Nephron progenitor cell (in vitro differentiated cells): ENCODE measurements around the gene PSMB10.

Experiments
- DNase-seq: peaks from one replicate; pipeline ENCODE4 v3.0.0; 2021
- H3K27ac Mint-ChIP-seq: 2 replicates; pipeline ENCODE4 v1.8.0; 2021; ENCODE audit warnings: mild to moderate bottlenecking, moderate library complexity, mixed read lengths
- H3K27me3 Mint-ChIP-seq: 2 replicates; pipeline ENCODE4 v1.8.0; 2021; ENCODE audit warnings: mild to moderate bottlenecking, low read depth, mixed read lengths; ENCODE audit not compliant: poor library complexity
- H3K36me3 Mint-ChIP-seq: 2 replicates; pipeline ENCODE4 v1.8.0; 2021; ENCODE audit warnings: low read depth, mixed read lengths
- H3K4me1 Mint-ChIP-seq: 2 replicates; pipeline ENCODE4 v1.8.0; 2021; ENCODE audit warnings: mixed read lengths
- H3K4me3 Mint-ChIP-seq: 2 replicates; pipeline ENCODE4 v1.8.0; 2021; ENCODE audit warnings: mild to moderate bottlenecking, moderate library complexity, mixed read lengths
- H3K9me3 Mint-ChIP-seq: 2 replicates; pipeline ENCODE4 v1.8.0; 2021; ENCODE audit warnings: mild to moderate bottlenecking, moderate library complexity, mixed read lengths
- CTCF ChIP-seq: fragments of 200-600 bp; sonication (generic); IDR thresholded peaks from 2 replicates; pipeline ENCODE4 v1.5.0; 2021; ENCODE audit warnings: antibody characterized with exemption

PSMB10 gene

GRCh38 chr16:67927131-67927941 is 9.3 kb downstream of the PSMB10 start:
- Mint-ChIP-seq H3K36me3 (peaks cover 8% of the 10 kb centered on the region), H3K4me3 (no peak overlapping the region), H3K27me3 (peaks cover 4% of the 10 kb centered on the region), H3K4me1 (peaks cover 15% of the 10 kb centered on the region), H3K9me3 (no peaks in the 10 kb centered on the region), H3K27ac (peak overlapping the region; percentile 71)
- no peak for DNase-seq
- TF ChIP-seq CTCF: no peak

GRCh38 chr16:67926181-67926750 is 10.4 kb downstream of the PSMB10 start:
- peak overlapping the region; percentile 71 for H3K27ac Mint-ChIP-seq
- H3K27me3 Mint-ChIP-seq: peaks cover under 1% of the 10 kb centered on the region
- DNase-seq: no peak
- H3K4me1 Mint-ChIP-seq: peaks cover 15% of the 10 kb centered on the region
- no peak for TF ChIP-seq CTCF
- H3K4me3 Mint-ChIP-seq: no peak overlapping the region
- peaks cover 11% of the 10 kb centered on the region for H3K36me3 Mint-ChIP-seq
- no peaks in the 10 kb centered on the region for H3K9me3 Mint-ChIP-seq

GRCh38 chr16:67924140-67924906 is 12.3 kb downstream of the PSMB10 start:
- H3K9me3 Mint-ChIP-seq: no peaks in the 10 kb centered on the region
- no peak overlapping the region for H3K27ac Mint-ChIP-seq
- no peak overlapping the region for H3K4me3 Mint-ChIP-seq
- no peak for DNase-seq
- H3K36me3 Mint-ChIP-seq: peaks cover 11% of the 10 kb centered on the region
- no peak for TF ChIP-seq CTCF
- H3K27me3 Mint-ChIP-seq: no peaks in the 10 kb centered on the region
- H3K4me1 Mint-ChIP-seq: peaks cover 16% of the 10 kb centered on the region

GRCh38 chr16:67923414-67924116 is 13.1 kb downstream of the PSMB10 start:
- peak overlapping the region; percentile 29 for H3K27ac Mint-ChIP-seq
- no peak overlapping the region for H3K4me3 Mint-ChIP-seq
- TF ChIP-seq CTCF: no peak
- peaks cover 22% of the 10 kb centered on the region for H3K4me1 Mint-ChIP-seq
- DNase-seq: no peak
- H3K36me3 Mint-ChIP-seq: peaks cover 11% of the 10 kb centered on the region
- H3K9me3 Mint-ChIP-seq: no peaks in the 10 kb centered on the region
- no peaks in the 10 kb centered on the region for H3K27me3 Mint-ChIP-seq

GRCh38 chr16:67922740-67923139 is 13.9 kb downstream of the PSMB10 start:
- no peaks in the 10 kb centered on the region for H3K27me3 Mint-ChIP-seq
- no peak for DNase-seq
- peaks cover 8% of the 10 kb centered on the region for H3K36me3 Mint-ChIP-seq
- H3K4me3 Mint-ChIP-seq: no peak overlapping the region
- no peak for TF ChIP-seq CTCF
- no peaks in the 10 kb centered on the region for H3K9me3 Mint-ChIP-seq
- H3K27ac Mint-ChIP-seq: peak overlapping the region; percentile 93
- peaks cover 25% of the 10 kb centered on the region for H3K4me1 Mint-ChIP-seq
